ENCODE measurements around the gene C16orf86. TPM values are rescaled to one million over a fixed set of nuclear protein-coding genes. Genes with fewer than 3 reads are reported as not detected.

C16orf86 gene
- polyA plus RNA-seq, 3 donors, result 4.1 to 11.3 (median 4.6) TPM

- no peaks in the 10 kb centered on the region for H3K9me3 ChIP-seq (replicated peaks in 1 of 2; ENCODE audit: control insufficient read depth in 1 of 2, insufficient read depth in 1 of 2, low read length in 2 of 2)
- H3K27me3 ChIP-seq (ENCODE audit: control insufficient read depth in 2 of 2, insufficient read depth in 2 of 2, low read length in 2 of 2), result no peaks in the 10 kb centered on the region
- peaks cover 0 to 2% (median 0%) of the 10 kb centered on the region in 3 donors for H3K27me3 Mint-ChIP-seq (ENCODE audit: low read depth in 3 of 3)
- no peaks in the 10 kb centered on the region for H3K9me3 Mint-ChIP-seq
- peaks cover 28 to 60% of the 10 kb centered on the region in 2 donors for H3K36me3 Mint-ChIP-seq
- peaks cover 10 to 30% of the 10 kb centered on the region in 2 donors for H3K36me3 ChIP-seq (replicated peaks in 1 of 2; ENCODE audit: control insufficient read depth in 1 of 2, insufficient read depth in 2 of 2, low read length in 2 of 2)
- intact Hi-C loops (cut with micrococcal nuclease), result loop anchor here in 1 of 2 donors (10.0 kb wide), 1 partner anchor 545 kb away; no protein-coding TSS in a partner anchor
- no peak for DNase-seq
- H3K79me2 ChIP-seq (ENCODE audit: insufficient read depth, low read length), result no peaks in the 10 kb centered on the region
- no peak for TF ChIP-seq CTCF (IDR thresholded peaks at IDR 0.05)
- no peak overlapping the region for H3K27ac ChIP-seq (ENCODE audit: low read depth in 1 of 2, low read length in 2 of 2)
- H2AFZ ChIP-seq (ENCODE audit: insufficient read depth, low read depth, low read length, poor library complexity, severe bottlenecking), result no peak overlapping the region
- H3K4me3 Mint-ChIP-seq, result no peak overlapping the region
- H3K9ac ChIP-seq (ENCODE audit: insufficient read depth, low read length, poor library complexity, severe bottlenecking), result no peak overlapping the region
- no peaks in the 10 kb centered on the region for H4K20me1 ChIP-seq (ENCODE audit: insufficient read depth, low read length)
- H3K27ac Mint-ChIP-seq, result peak overlapping the region in 1 of 7 donors; percentile 36
- 98% methylated on average over 6 of the region's 10 CpGs for WGBS (ENCODE audit: insufficient coverage)
- H3K4me2 ChIP-seq (replicated peaks; ENCODE audit: extremely low read depth, low read length, poor library complexity, severe bottlenecking), result no peak overlapping the region
- H3K4me1 Mint-ChIP-seq, result peaks cover 10% of the 10 kb centered on the region
- peaks cover 0 to 6% of the 10 kb centered on the region in 2 donors for H3K4me1 ChIP-seq (ENCODE audit: control insufficient read depth in 1 of 2, insufficient read depth in 2 of 2, low read length in 2 of 2)
- H3K4me3 ChIP-seq (replicated peaks in 1 of 3; ENCODE audit: low read depth in 2 of 3, low read length in 3 of 3), result no peak overlapping the region
Measured at GRCh38 chr16:67679935-67680897, 13.6 kb downstream of the C16orf86 start.

GRCh38 chr16:67683767-67684166, 17.2 kb downstream of the C16orf86 start:
- no peak for TF ChIP-seq CTCF (IDR thresholded peaks at IDR 0.05)
- Histone ChIP-seq H3K9ac (ENCODE audit: insufficient read depth, low read length, poor library complexity, severe bottlenecking) (no peak overlapping the region), H3K4me1 (ENCODE audit: control insufficient read depth in 1 of 2, insufficient read depth in 2 of 2, low read length in 2 of 2) (peaks cover 0 to 10% of the 10 kb centered on the region in 2 donors), H3K36me3 (replicated peaks in 1 of 2; ENCODE audit: control insufficient read depth in 1 of 2, insufficient read depth in 2 of 2, low read length in 2 of 2) (peaks cover 10 to 36% of the 10 kb centered on the region in 2 donors), H4K20me1 (ENCODE audit: insufficient read depth, low read length) (no peaks in the 10 kb centered on the region), H3K27me3 (ENCODE audit: control insufficient read depth in 2 of 2, insufficient read depth in 2 of 2, low read length in 2 of 2) (no peaks in the 10 kb centered on the region), H3K4me3 (replicated peaks in 1 of 3; ENCODE audit: low read depth in 2 of 3, low read length in 3 of 3) (no peak overlapping the region), H2AFZ (ENCODE audit: insufficient read depth, low read depth, low read length, poor library complexity, severe bottlenecking) (no peak overlapping the region), H3K79me2 (ENCODE audit: insufficient read depth, low read length) (no peaks in the 10 kb centered on the region), H3K27ac (ENCODE audit: low read depth in 1 of 2, low read length in 2 of 2) (no peak overlapping the region), H3K9me3 (replicated peaks in 1 of 2; ENCODE audit: control insufficient read depth in 1 of 2, insufficient read depth in 1 of 2, low read length in 2 of 2) (no peaks in the 10 kb centered on the region), H3K4me2 (replicated peaks; ENCODE audit: extremely low read depth, low read length, poor library complexity, severe bottlenecking) (no peak overlapping the region)
- H3K27ac Mint-ChIP-seq, result no peak overlapping the region
- H3K36me3 Mint-ChIP-seq, result peaks cover 25 to 50% of the 10 kb centered on the region in 2 donors
- H3K27me3 Mint-ChIP-seq (ENCODE audit: low read depth in 3 of 3), result no peaks in the 10 kb centered on the region
- DNase-seq, result no peak
- WGBS (ENCODE audit: insufficient coverage), result no CpG with 5 or more reads among the region's 4 CpGs
- no peak overlapping the region for H3K4me3 Mint-ChIP-seq
- peaks cover 17% of the 10 kb centered on the region for H3K4me1 Mint-ChIP-seq
- no peaks in the 10 kb centered on the region for H3K9me3 Mint-ChIP-seq
- intact Hi-C loops (cut with micrococcal nuclease), result no loop called here

Measured in CD14-positive monocyte (primary cell).